HK-2 (cell line): ENCODE results near the gene BGLAP.

Source experiments
- DNase-seq: peaks from one replicate; pipeline ENCODE4 v3.0.0-alpha.2; 2018; ENCODE audit not compliant: unreplicated experiment

The BGLAP gene

DNA sequence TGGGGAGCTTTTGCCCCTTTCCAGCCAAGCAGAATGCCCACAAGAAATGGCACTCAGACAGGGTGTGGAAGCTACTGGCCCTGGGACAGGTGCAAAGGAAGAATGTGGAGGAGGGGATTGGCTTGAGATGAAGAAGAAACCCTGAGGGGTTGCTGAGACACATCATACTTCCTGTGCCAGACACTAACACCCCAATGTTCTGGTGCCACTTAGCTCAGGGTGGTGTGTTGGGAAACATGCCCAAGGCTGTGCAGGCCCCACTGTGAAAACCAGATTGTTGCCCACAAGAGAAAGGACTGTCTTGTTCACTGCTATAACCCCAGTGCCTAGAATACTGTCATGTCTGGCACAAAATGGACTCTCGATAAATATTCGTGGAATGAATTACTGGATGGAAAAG is 15.7 kb downstream of the BGLAP start:
- DNase-seq, result no peak

DNA sequence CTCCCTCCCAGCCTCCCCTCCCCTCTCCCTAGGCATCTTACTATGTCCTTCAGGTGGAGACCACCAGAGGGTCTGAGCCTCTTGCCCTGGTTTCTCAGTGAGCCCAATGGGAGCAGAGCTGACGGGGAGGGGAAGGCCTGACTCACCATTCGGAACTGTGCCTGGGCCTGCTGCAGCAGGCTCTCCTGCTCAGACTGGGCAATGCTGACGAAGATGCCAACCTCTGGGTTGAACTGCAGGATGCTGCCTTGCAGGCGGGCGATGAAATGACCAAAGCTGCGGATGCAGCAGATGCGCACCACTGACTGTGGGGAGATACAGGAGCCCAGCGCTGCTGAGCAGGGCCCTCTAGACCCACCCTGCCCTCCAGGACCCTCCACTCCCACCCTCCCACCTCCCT is 16.9 kb downstream of the BGLAP start:
- DNase-seq, result no peak

DNA sequence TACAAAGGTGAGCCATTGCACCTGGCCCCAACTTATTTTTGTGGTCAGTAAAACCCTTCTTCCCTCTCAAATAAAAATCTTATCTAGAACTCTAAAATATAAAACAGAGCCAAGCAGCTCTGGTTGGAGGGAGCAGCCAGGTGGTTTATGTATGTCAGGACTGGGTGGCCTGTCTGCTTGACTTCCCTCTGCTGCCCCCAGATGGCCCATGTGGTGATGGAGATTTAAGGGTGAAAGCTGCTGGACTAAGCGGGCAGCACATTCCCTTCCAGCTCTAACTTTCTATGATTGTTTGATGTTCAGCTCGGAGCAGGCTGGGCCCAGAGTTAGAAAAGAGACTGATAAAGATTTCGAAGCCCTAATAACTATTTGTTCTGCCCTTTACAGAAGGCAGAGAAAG is 17.8 kb downstream of the BGLAP start:
- DNase-seq, result no peak

GRCh38 chr1:156260896-156261295 is 18.9 kb downstream of the BGLAP start:
- no peak for DNase-seq

DNA sequence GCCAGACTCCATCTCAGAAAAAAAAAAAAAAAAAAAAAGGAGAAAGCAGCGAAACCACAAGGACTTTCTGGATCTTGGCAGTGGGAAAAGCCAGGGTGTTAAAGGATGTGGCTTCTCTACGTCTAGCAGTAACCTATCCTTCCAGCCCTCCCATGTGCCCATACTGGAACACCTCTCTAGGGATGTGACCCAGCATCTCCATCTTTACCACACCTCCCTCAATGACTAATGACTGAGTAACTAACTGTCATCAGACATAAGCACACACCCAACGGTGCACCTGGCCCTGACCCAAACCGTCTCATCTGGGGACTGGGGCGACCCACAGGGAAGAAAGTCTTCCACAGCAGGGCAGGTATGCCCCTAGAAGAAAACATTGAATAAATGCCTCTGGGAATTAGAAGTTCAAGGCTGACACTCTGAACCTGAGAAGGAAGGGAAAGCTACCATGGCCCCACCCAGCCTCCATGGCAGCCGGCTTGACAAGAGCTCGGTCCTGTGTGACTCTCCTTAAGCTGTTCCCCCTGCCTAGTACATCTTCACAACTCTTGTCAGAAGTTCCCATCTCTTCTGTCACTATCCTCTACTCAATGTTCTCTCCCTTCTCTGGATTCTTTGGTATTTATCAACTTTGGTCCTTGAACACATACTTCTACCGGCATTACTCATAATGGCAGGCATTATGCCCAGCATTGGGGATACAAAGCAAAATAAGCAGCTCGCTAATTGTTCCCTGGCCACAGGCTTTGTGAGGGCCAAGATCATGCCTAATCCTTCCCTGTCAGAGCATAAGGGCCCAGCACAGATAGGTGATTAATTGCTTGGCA is 20.7 kb downstream of the BGLAP start:
- no peak for DNase-seq

- no peak for DNase-seq
Measured at GRCh38 chr1:156263288-156263655, 21.3 kb downstream of the BGLAP start.

GRCh38 chr1:156266051-156266450 is 24.1 kb downstream of the BGLAP start:
- DNase-seq, result no peak

DNA sequence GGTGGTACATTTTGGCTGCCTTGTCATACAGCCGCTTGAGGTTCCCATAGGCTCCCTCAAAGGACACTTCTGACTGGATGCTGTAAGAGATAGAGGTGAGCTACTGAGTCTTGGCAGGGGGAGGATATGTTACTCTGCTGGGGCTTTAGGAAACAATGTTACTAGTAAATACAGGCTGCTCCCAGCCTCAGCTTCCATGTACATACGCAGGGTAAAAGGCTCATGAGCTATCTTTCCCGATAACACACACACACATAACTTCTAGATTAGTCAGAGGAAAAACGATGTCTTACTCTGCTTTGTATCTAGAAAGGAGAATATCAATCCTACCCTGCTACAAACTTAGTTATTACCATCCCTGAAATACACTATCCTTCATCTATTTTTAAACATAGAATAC is 26.4 kb downstream of the BGLAP start:
- DNase-seq, result no peak

DNA sequence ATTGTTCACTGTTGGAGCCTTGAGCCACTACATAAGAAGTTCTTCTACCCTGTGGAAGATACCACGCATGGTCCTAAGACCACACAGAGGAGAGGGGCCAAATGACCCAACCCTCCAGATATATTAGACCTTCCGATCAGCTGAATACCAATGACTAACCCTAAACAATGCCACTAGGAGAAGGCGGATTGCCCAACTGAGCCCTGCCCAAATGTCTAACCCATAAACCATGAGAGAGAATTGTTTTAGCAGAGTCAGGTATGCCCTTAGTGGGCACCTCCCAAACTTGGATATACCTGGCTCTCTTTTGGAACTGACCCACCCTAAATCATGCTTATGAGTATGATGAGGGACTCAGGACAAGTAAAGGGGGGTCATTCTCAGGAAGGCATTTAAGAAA is 28.3 kb downstream of the BGLAP start:
- no peak for DNase-seq

- DNase-seq, result no peak
Measured at GRCh38 chr1:156276532-156276931, 34.5 kb downstream of the BGLAP start.

DNA sequence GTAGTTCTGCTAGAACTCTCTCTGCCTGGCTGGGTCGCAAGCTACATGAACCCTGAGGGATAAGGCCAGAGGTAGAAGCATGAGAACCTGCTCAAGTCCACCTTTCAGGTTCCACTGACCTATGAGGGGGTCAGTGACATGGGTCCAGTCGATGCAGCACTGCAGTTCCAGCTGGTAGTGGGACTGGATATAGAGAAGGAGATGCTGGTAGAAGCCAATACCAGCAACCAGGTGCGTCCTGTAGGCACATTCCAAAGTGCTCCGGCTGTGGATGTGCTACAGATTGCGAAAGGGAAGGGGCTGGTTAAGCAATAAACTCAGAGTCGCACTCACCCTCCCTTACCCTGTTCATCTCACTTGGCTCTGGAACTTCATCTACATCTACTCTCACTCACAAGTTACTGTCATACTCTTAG is 35.0 kb downstream of the BGLAP start:
- DNase-seq, result no peak

GRCh38 chr1:156279837-156280236 is 37.9 kb downstream of the BGLAP start:
- DNase-seq, result no peak

DNA sequence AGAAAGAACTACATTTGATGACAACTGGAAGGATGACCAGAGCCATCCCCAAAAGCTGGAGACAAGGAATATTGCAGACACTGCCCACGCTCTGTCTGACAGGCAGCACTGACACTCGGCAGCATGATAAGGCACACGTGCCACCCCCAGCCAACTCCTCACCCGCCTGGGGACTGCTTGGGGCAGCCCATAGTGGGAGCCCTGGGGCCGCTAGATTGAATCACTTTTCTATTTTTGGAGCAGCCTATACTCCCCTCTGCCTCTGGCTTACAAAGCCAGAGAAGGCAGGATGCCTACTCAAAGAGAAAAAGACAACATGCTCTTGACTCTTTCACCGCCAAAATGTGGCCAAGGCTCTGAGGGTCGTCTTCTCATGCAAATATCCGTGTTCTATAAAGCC is 39.3 kb downstream of the BGLAP start:
- DNase-seq, result no peak

DNA sequence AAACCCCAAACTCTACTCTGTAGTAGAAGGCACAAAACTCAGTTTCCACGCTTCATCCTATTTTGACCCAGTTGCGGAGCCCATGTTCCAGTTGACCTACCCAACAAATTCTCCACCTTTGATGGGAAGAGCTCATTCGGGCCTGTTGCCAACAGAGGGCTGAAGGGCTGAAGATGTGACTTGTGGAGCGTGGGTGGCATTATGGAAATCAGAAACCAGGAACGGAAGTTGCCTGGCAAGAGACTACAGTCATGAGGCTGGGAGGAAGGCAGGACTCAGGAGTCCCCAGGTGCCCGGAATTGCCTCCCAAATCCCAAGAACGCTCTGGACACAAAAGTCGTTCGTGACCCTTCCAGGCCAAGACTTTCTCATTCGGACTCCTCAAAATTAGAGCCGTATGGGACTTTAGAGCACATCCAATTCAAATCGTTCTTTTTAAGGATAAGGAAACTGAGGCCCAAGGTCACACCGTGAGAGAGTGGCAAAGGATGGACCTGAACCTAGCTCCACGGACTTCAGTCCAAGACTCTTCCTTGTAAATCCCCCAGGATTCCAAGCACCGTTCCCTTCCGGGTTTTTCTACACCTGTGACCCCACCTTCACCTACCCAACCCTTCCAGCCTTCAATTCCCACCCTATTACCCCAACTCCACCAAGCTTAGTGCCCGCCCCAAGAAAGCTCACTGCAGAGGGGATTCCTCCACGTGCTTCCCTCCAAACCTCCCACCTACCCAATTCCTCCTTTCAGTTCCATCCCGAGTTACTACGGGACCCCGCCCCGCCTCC is 39.9 kb downstream of the BGLAP start:
- DNase-seq, result no peak

DNA sequence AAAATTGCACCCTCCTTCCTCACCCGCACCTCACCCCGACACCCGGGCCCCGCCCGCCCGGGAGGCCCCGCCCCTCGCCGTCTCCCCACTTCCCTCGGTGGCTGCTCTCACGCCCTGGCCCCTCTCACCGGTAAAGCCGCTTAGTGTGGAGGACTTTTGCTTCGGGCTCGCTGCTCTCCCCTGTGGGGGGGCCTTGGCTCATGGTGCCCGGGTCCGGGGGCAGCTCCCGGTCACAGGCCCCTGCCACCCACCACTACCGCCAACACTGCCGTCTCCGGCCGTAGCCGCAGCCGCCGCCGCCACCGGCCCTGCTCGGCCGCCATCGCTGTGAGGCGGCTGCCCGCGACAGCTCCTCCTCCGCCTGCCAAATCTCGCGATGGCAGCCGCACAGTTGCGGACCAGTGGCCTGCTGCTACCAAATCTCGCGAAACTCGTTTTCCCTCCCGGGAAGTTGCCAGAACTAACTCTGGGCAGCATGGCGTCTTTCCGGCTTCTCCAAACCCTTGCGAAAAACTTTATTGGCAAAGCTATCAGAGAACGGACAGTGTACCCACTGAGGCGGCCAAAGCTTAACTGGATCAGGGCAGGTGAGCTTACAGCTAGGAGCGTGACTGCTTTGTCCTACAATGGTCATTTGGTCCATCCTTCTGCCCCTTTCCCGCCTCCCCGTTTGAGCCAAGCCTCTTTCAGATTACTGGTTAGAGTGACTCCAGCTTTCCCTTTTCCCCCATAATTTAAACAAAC is 40.7 kb downstream of the BGLAP start, which contains the start of gene SMG5:
SMG5 (minus strand) TSS at position 347 of the 744 bp plus-strand sequence; CDS start at position 202, 145 bp downstream.
- peak; percentile 96 for DNase-seq

- no peak for DNase-seq
Measured at GRCh38 chr1:156283521-156283920, 41.5 kb downstream of the BGLAP start.

GRCh38 chr1:156284112-156284511 is 42.1 kb downstream of the BGLAP start, which contains the start of gene TMEM79:
Gene TMEM79 (plus strand): TSS chr1:156284325. CDS start chr1:156285227, 902 bp downstream.
- DNase-seq, result no peak

DNA sequence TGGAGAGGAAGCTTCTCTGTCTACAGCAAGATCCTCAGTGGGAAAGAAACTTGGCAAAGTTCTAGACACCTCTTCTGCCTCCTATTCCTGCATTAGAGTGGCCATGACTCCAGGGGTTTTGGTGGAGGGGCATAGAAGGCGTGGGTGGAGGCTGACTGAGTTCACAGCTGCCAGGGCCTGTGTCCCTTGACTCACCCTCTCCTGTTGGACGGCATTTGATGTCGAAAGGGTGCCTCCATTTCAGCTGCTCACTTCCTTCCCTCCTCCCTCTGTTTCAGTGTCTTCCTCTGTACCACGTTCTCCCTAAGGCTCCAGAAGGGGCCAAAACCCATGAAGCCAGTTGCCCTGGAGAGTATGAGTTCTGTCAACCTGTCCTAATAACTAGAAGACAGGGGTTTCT is 42.8 kb downstream of the BGLAP start:
- DNase-seq, result no peak

DNA sequence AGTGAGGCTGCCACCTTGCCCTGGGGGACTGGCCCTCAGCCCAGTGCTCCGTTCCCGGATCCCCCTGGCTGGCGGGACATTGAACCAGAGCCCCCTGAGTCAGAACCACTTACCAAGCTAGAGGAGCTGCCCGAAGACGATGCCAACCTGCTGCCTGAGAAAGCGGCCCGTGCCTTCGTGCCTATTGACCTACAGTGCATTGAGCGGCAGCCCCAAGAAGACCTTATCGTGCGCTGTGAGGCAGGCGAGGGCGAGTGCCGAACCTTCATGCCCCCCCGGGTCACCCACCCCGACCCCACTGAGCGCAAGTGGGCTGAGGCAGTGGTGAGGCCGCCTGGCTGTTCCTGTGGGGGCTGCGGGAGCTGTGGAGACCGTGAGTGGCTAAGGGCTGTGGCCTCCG is 43.5 kb downstream of the BGLAP start:
- DNase-seq, result no peak

DNA sequence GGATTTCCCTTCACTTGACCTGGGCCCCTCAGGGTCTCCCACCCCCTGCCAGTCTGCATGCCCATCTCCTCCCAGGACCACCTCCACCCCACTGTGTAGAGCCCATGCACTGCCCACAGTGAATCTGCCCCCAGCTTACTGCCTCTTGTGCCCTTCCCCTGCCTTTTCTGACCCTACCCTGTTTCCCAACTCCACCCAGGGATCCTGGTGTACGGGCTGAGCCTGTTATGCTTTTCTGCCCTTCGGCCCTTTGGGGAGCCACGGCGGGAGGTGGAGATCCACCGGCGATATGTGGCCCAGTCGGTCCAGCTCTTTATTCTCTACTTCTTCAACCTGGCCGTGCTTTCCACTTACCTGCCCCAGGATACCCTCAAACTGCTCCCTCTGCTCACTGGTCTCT is 44.1 kb downstream of the BGLAP start:
- DNase-seq, result no peak

- no peak for DNase-seq
Measured at GRCh38 chr1:156289857-156290256, 47.9 kb downstream of the BGLAP start.
